GM12878 (cell line): ENCODE data around the gene RGR. TPM values are rescaled to one million over a fixed set of nuclear protein-coding genes. Genes with fewer than 3 reads are reported as not detected.

ENCODE experiments used
- ATAC-seq: fragments of 200-7000 bp; cut with Tn5 transposase; 3 replicates; pipeline ENCODE4 v1.9.1; 2020; ENCODE audit warnings: mild to moderate bottlenecking, moderate library complexity
- BruUV-seq: library from RNA; stranded (reverse); fragments of 400-500 nt; replicated peaks from 2 replicates; lab custom pipeline; 2021; lab: Mats Ljungman, UMichigan
- CTCF ChIA-PET: fragments of 300-600 bp; sonication (Branson Sonifier 250); formaldehyde crosslinking; extraction: SDS; loops from one replicate; lab custom pipeline; 2021; ENCODE audit warnings: inconsistent platforms; lab: Yijun Ruan, JAX
- POLR2A ChIA-PET: fragments of 350-600 bp; formaldehyde crosslinking; extraction: SDS; loops from one replicate; lab custom pipeline; 2021; ENCODE audit warnings: inconsistent platforms; lab: Charles Lee
- RAD21 ChIA-PET: fragments of 300-600 bp; sonication (Branson Sonifier 250); formaldehyde crosslinking; loops from one replicate; lab custom pipeline; 2023; ENCODE audit warnings: antibody characterized with exemption; ENCODE audit not compliant: unreplicated experiment; lab: Charles Lee
- SMC1A ChIA-PET: fragments of 300-600 bp; sonication (Branson Sonifier 250); formaldehyde crosslinking; loops from one replicate; lab custom pipeline; 2023; ENCODE audit not compliant: unreplicated experiment, uncharacterized antibody; lab: Charles Lee
- DNase-seq: peaks from one replicate; pipeline ENCODE4 v3.0.0-alpha.2; 2011; ENCODE audit warnings: low read depth, low spot score
- FAIRE-seq: peaks from 3 replicates; lab custom pipeline; 2011; peaks lifted over from hg19 to GRCh38; lab: Jason Lieb, UNC
- H2AFZ ChIP-seq: 2 replicates; pipeline ENCODE4 v1.6.0; 2011; ENCODE audit warnings: low read depth, low read length, control low read depth; ENCODE audit not compliant: control insufficient read depth
- H3K27ac ChIP-seq: 2 replicates; pipeline ENCODE4 v1.5.1; 2011; ENCODE audit warnings: control low read depth; ENCODE audit not compliant: control insufficient read depth, insufficient read depth
- H3K27me3 ChIP-seq, 2 experiments: replicated peaks in 1 of 2; 2 replicates each; pipeline versions ENCODE4 v1.6.0 to v1.6.1; 2011; ENCODE audit warnings: low read length in 1 of 2; ENCODE audit not compliant: control insufficient read depth in 2 of 2, insufficient read depth in 2 of 2
- H3K36me3 ChIP-seq, 2 experiments: 2 replicates each; pipeline ENCODE4 v1.5.1; 2011; ENCODE audit warnings: low read length in 1 of 2; ENCODE audit not compliant: control insufficient read depth in 2 of 2, insufficient read depth in 2 of 2
- H3K4me1 ChIP-seq: 2 replicates; pipeline ENCODE4 v1.6.1; 2011; ENCODE audit warnings: mild to moderate bottlenecking, low read length, moderate library complexity, mixed read lengths; ENCODE audit not compliant: control insufficient read depth, insufficient read depth
- H3K4me2 ChIP-seq: 2 replicates; pipeline ENCODE4 v1.6.0; 2011; ENCODE audit warnings: control low read depth; ENCODE audit not compliant: control insufficient read depth, insufficient read depth
- H3K4me3 ChIP-seq: fragments of 200-600 bp; sonication (generic); 2 replicates; pipeline ENCODE4 v1.5.1; 2016
- H3K79me2 ChIP-seq: 2 replicates; pipeline ENCODE4 v1.6.0; 2011; ENCODE audit warnings: low read length; ENCODE audit not compliant: control insufficient read depth, insufficient read depth
- H3K9ac ChIP-seq: 2 replicates; pipeline ENCODE4 v1.8.0; 2011; ENCODE audit warnings: low read length, control low read depth, mixed read lengths; ENCODE audit not compliant: control insufficient read depth, insufficient read depth
- H3K9me3 ChIP-seq: replicated peaks from 3 replicates; pipeline ENCODE4 v1.5.1; 2011; ENCODE audit warnings: mild to moderate bottlenecking, low read length; ENCODE audit not compliant: control insufficient read depth, insufficient read depth
- H4K20me1 ChIP-seq: 2 replicates; pipeline ENCODE4 v1.6.0; 2011; ENCODE audit not compliant: control insufficient read depth, insufficient read depth
- HCFC1 ChIP-seq: fragments of 150-350 bp; IDR thresholded peaks from 2 replicates; pipeline ENCODE4 v1.6.1; 2014; ENCODE audit warnings: low read length
- IRF4 ChIP-seq: IDR thresholded peaks from 2 replicates; pipeline ENCODE4 v1.6.1; 2011; ENCODE audit warnings: low read depth, low read length
- POU2F2 ChIP-seq: IDR thresholded peaks from 3 replicates; pipeline ENCODE4 v1.6.1; 2011; ENCODE audit warnings: low read depth, mild to moderate bottlenecking, low read length, borderline replicate concordance
- RAD21 ChIP-seq: IDR thresholded peaks from 2 replicates; pipeline ENCODE4 v1.6.1; 2011; ENCODE audit warnings: mild to moderate bottlenecking, low read depth, low read length, moderate library complexity; ENCODE audit not compliant: insufficient read depth
- SMARCA5 ChIP-seq: fragments of 450-650 bp; IDR thresholded peaks from 2 replicates; pipeline ENCODE4 v1.6.1; 2017; ENCODE audit warnings: mild to moderate bottlenecking
- SMC3 ChIP-seq: IDR thresholded peaks from 2 replicates; pipeline ENCODE4 v1.6.1; 2011; ENCODE audit warnings: low read length, improper control_type of control experiment, borderline replicate concordance
- YY1 ChIP-seq: IDR thresholded peaks from 2 replicates; pipeline ENCODE4 v1.6.1; 2011; ENCODE audit warnings: low read depth, mild to moderate bottlenecking, low read length
- ZNF274 ChIP-seq: IDR thresholded peaks from one replicate; pipeline ENCODE4 v1.8.0; 2011; ENCODE audit not compliant: insufficient read length, insufficient read depth
- WGBS: methylation state at CpG from one replicate; pipeline ENCODE4 v1.1.6; 2016; ENCODE audit warnings: low lambda C conversion rate; ENCODE audit not compliant: insufficient replicate concordance, insufficient coverage; ENCODE audit errors: missing lambda C conversion rate; 5-methylcytosine and 5-hydroxymethylcytosine counted together
- in situ Hi-C: fragments of 300-500 bp; cut with MboI; formaldehyde crosslinking; loops from 9 replicates; pipeline ENCODE4 v1.14.3; 2018; ENCODE audit warnings: mixed read lengths
- intact Hi-C: fragments of 100-400 bp; cut with micrococcal nuclease; formaldehyde crosslinking; loops from one replicate; pipeline ENCODE4 v1.14.2; 2022; ENCODE audit not compliant: unreplicated experiment
- polyA plus RNA-seq, 11 experiments: library from polyadenylated mRNA; depleted of rRNA in 4 of 11; unstranded in 6 of 11; stranded (reverse) in 5 of 11; fragments of >200 nt; fragmentation: Nextera tagmentation in 4 of 11; fragmentation: Illumina TruSeq in 1 of 11; extraction: Ambion mirVana in 4 of 11; extraction: Trizol in 1 of 11; gene quantifications; 1 replicate in 1 of 11; 2 replicates in 10 of 11; pipeline versions ENCODE4 v1.2.1 to v1.2.3, GENCODE V29; 2011 to 2016; ENCODE audit warnings: inconsistent platforms in 2 of 11, missing spikeins in 2 of 11, low read depth in 1 of 11
- total RNA-seq, 4 experiments: library from RNA; depleted of rRNA in 3 of 4; stranded (reverse); fragments of >200 nt in 3 of 4; fragmentation: Illumina TruSeq in 1 of 4; extraction: Trizol in 1 of 4; gene quantifications; 2 replicates each; pipeline versions ENCODE4 v1.2.1 to v1.2.3, GENCODE V29; 2013 to 2021
- TF ChIP-seq, protein P1 (sequence below): IDR thresholded peaks from 2 replicates; pipeline ENCODE4 v1.6.1; 2012; ENCODE audit warnings: low read depth, low read length, improper control_type of control experiment
- TF ChIP-seq, protein P2 (sequence below): fragments of 450-650 bp; formaldehyde crosslinking; IDR thresholded peaks from 2 replicates; pipeline ENCODE4 v1.4.0; 2020; ENCODE audit warnings: mild to moderate bottlenecking, moderate library complexity
- TF ChIP-seq, protein P3 (sequence below), 3 experiments: IDR thresholded peaks in 2 of 3; conservative IDR thresholded peaks in 1 of 3; 2 replicates each; pipeline ENCODE4 v1.5.1; 2011; ENCODE audit warnings: low read depth in 3 of 3, low read length in 3 of 3, mild to moderate bottlenecking in 3 of 3, control low read depth in 2 of 3, moderate library complexity in 2 of 3, inconsistent platforms in 1 of 3, mixed read lengths in 1 of 3; ENCODE audit not compliant: control insufficient read depth in 2 of 3, insufficient read depth in 1 of 3; ENCODE audit errors: extremely low read depth in 1 of 3

Gene RGR
- total and polyA plus RNA-seq, 10 of the 15 experiments (the other 5 are each of a cell fraction or from before 2014, with no cell fraction given): not detected

DNA sequence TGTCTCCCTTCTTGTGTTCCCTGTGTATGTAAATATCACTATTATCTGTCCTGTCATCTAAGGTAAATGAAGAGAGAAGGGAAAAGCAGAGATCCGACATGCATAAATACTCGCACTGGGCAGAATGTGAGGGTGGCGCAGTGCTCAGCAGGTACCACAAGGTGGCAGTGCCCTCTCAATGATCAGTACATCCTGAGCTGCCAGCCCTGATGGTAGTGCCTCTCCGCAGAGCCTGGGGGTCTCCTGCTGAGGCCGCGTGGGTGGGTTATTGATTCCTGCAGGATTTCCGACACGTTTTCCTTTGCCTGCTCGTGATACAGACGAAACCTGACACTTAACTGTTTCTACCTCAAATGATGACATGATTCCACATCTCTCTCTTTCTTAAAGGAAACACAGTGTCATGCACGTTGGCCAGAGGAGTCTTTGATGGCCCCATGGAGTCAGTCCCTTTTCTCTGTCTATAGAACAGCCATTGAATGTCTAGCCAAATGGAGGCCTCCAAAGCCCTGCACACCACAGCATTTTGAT is 19.8 kb downstream of the RGR start:
- FAIRE-seq (peak; percentile 90), DNase-seq (no peak), ATAC-seq (peak; percentile 94)
- SMC1A ChIA-PET: interaction anchor here (0.5 to 4.2 kb wide), 8 partner anchors 11 to 274 kb away, joined by 3 to 60 read pairs (median 3); no protein-coding TSS in a partner anchor
- intact Hi-C loops: loop anchor here (1.0 to 10.0 kb wide), 4 partner anchors 111 to 450 kb away; no protein-coding TSS in a partner anchor
- H3K36me3 ChIP-seq: no peaks in the 10 kb centered on the region
- POLR2A ChIA-PET: no interaction called here
- RAD21 ChIA-PET: interaction anchor here (0.6 to 6.6 kb wide), 5 partner anchors 65 to 271 kb away, joined by 3 to 74 read pairs (median 5); no protein-coding TSS in a partner anchor
- no peak overlapping the region for H3K4me3 ChIP-seq
- H3K27me3 ChIP-seq: no peaks in the 10 kb centered on the region; a peak in 2 of 4 replicates
- no peak overlapping the region for H2AFZ ChIP-seq
- WGBS: 4% methylated on average over 11 of the region's 11 CpGs
- no peaks in the 10 kb centered on the region for H4K20me1 ChIP-seq
- no peaks in the 10 kb centered on the region for H3K79me2 ChIP-seq
- CTCF ChIA-PET: interaction anchor here (0.6 to 8.3 kb wide), 22 partner anchors 10 to 1349 kb away, joined by 3 to 228 read pairs (median 4); partner anchors contain the start of gene CCSER2
- BruUV-seq: no TSS peak
- H3K9ac ChIP-seq: no peak overlapping the region
- H3K27ac ChIP-seq: no peak overlapping the region
- in situ Hi-C loops: loop anchor here (5.0 kb wide), 2 partner anchors 278 to 453 kb away; no protein-coding TSS in a partner anchor
- TF ChIP-seq POU2F2 (peak; percentile 75; the same call in 1 of the 3 replicates), SMARCA5 (0 out of 2 replicates have a peak, but pooled peaks have one; percentile 50), RAD21 (peak; percentile 87), HCFC1 (no peak), ZNF274 (no peak), SMC3 (peak; percentile 94), IRF4 (0 out of 2 replicates have a peak, but pooled peaks have one; percentile 20), YY1 (peak; percentile 56)
- TF ChIP-seq, protein P1, sequence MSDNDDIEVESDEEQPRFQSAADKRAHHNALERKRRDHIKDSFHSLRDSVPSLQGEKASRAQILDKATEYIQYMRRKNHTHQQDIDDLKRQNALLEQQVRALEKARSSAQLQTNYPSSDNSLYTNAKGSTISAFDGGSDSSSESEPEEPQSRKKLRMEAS: 0 out of 2 replicates have a peak, but pooled peaks have one; percentile 25
- TF ChIP-seq, protein P2, sequence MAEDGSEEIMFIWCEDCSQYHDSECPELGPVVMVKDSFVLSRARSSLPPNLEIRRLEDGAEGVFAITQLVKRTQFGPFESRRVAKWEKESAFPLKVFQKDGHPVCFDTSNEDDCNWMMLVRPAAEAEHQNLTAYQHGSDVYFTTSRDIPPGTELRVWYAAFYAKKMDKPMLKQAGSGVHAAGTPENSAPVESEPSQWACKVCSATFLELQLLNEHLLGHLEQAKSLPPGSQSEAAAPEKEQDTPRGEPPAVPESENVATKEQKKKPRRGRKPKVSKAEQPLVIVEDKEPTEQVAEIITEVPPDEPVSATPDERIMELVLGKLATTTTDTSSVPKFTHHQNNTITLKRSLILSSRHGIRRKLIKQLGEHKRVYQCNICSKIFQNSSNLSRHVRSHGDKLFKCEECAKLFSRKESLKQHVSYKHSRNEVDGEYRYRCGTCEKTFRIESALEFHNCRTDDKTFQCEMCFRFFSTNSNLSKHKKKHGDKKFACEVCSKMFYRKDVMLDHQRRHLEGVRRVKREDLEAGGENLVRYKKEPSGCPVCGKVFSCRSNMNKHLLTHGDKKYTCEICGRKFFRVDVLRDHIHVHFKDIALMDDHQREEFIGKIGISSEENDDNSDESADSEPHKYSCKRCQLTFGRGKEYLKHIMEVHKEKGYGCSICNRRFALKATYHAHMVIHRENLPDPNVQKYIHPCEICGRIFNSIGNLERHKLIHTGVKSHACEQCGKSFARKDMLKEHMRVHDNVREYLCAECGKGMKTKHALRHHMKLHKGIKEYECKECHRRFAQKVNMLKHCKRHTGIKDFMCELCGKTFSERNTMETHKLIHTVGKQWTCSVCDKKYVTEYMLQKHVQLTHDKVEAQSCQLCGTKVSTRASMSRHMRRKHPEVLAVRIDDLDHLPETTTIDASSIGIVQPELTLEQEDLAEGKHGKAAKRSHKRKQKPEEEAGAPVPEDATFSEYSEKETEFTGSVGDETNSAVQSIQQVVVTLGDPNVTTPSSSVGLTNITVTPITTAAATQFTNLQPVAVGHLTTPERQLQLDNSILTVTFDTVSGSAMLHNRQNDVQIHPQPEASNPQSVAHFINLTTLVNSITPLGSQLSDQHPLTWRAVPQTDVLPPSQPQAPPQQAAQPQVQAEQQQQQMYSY (CRISPR knock-in tag): no peak
- TF ChIP-seq, protein P3, sequence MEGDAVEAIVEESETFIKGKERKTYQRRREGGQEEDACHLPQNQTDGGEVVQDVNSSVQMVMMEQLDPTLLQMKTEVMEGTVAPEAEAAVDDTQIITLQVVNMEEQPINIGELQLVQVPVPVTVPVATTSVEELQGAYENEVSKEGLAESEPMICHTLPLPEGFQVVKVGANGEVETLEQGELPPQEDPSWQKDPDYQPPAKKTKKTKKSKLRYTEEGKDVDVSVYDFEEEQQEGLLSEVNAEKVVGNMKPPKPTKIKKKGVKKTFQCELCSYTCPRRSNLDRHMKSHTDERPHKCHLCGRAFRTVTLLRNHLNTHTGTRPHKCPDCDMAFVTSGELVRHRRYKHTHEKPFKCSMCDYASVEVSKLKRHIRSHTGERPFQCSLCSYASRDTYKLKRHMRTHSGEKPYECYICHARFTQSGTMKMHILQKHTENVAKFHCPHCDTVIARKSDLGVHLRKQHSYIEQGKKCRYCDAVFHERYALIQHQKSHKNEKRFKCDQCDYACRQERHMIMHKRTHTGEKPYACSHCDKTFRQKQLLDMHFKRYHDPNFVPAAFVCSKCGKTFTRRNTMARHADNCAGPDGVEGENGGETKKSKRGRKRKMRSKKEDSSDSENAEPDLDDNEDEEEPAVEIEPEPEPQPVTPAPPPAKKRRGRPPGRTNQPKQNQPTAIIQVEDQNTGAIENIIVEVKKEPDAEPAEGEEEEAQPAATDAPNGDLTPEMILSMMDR (IDR thresholded peaks at IDR 0.05 in 2 of 3, conservative IDR thresholded peaks at IDR 0.05 in 1 of 3; ENCODE audit: control insufficient read depth in 2 of 3, extremely low read depth in 1 of 3, insufficient read depth in 1 of 3, low read depth in 3 of 3, low read length in 3 of 3): peak; percentile 94 to 98 (median 97)
- no peaks in the 10 kb centered on the region for H3K9me3 ChIP-seq
- no peaks in the 10 kb centered on the region for H3K4me1 ChIP-seq
- no peak overlapping the region for H3K4me2 ChIP-seq
